ENCODE measurements around the gene USP12. TPM values are rescaled to one million over a fixed set of nuclear protein-coding genes. Genes with fewer than 3 reads are reported as not detected.

Gene USP12
- total RNA-seq, 2 experiments from 2014 or later: 35.7 to 40.1 TPM

GRCh38 chr13:27122036-27122435 lies 49.6 kb downstream of the USP12 start:
- DNase-seq (no peak), ATAC-seq (peak; percentile 58)
- intact Hi-C loops (cut with micrococcal nuclease): no loop called here
- POLR2A ChIA-PET: no interaction called here
- H3K4me1 Mint-ChIP-seq (ENCODE audit: low read depth): peaks cover 68% of the 10 kb centered on the region
- peaks cover 24% of the 10 kb centered on the region for H3K9me3 Mint-ChIP-seq
- no peak for TF ChIP-seq CTCF (IDR thresholded peaks at IDR 0.05)
- no peak overlapping the region for H3K27ac Mint-ChIP-seq
- no peaks in the 10 kb centered on the region for H3K27me3 Mint-ChIP-seq
- CTCF ChIA-PET: no interaction called here
- H3K36me3 Mint-ChIP-seq (ENCODE audit: low read depth): peaks cover 56% of the 10 kb centered on the region
- H3K4me3 Mint-ChIP-seq: no peak overlapping the region

- DNase-seq (no peak), ATAC-seq (no peak)
- Mint-ChIP-seq H3K9me3 (peaks cover 24% of the 10 kb centered on the region), H3K36me3 (ENCODE audit: low read depth) (peaks cover 60% of the 10 kb centered on the region), H3K4me1 (ENCODE audit: low read depth) (peaks cover 56% of the 10 kb centered on the region), H3K27me3 (no peaks in the 10 kb centered on the region), H3K27ac (no peak overlapping the region), H3K4me3 (no peak overlapping the region)
- no peak for TF ChIP-seq CTCF (IDR thresholded peaks at IDR 0.05)
- ChIA-PET POLR2A (interaction anchor here (0.7 kb wide), 1 partner anchor 9 kb away, joined by 3 read pairs; no protein-coding TSS in a partner anchor), CTCF (interaction anchor here (1.4 kb wide), 1 partner anchor 11 kb away, joined by 3 read pairs; no protein-coding TSS in a partner anchor)
- intact Hi-C loops (cut with micrococcal nuclease): no loop called here
Measured at GRCh38 chr13:27120811-27121210, 50.8 kb downstream of the USP12 start.

GRCh38 chr13:27120011-27120410 lies 51.6 kb downstream of the USP12 start:
- no peak overlapping the region for H3K4me3 Mint-ChIP-seq
- H3K4me1 Mint-ChIP-seq (ENCODE audit: low read depth): peaks cover 52% of the 10 kb centered on the region
- TF ChIP-seq CTCF (IDR thresholded peaks at IDR 0.05): no peak
- ChIA-PET POLR2A (interaction anchor here (0.7 kb wide), 1 partner anchor 10 kb away, joined by 3 read pairs; no protein-coding TSS in a partner anchor), CTCF (interaction anchor here (1.4 kb wide), 1 partner anchor 12 kb away, joined by 3 read pairs; no protein-coding TSS in a partner anchor)
- H3K27me3 Mint-ChIP-seq: no peaks in the 10 kb centered on the region
- intact Hi-C loops (cut with micrococcal nuclease): no loop called here
- peaks cover 60% of the 10 kb centered on the region for H3K36me3 Mint-ChIP-seq (ENCODE audit: low read depth)
- peaks cover 21% of the 10 kb centered on the region for H3K9me3 Mint-ChIP-seq
- ATAC-seq: no peak
- no peak for DNase-seq
- no peak overlapping the region for H3K27ac Mint-ChIP-seq

- H3K27me3 Mint-ChIP-seq: no peaks in the 10 kb centered on the region
- H3K36me3 Mint-ChIP-seq (ENCODE audit: low read depth): peaks cover 50% of the 10 kb centered on the region
- CTCF ChIA-PET: interaction anchor here (1.6 kb wide), 1 partner anchor 135 kb away, joined by 3 read pairs; no protein-coding TSS in a partner anchor
- H3K4me1 Mint-ChIP-seq (ENCODE audit: low read depth): peaks cover 44% of the 10 kb centered on the region
- no peak overlapping the region for H3K27ac Mint-ChIP-seq
- H3K9me3 Mint-ChIP-seq: peaks cover 12% of the 10 kb centered on the region
- ATAC-seq: no peak
- H3K4me3 Mint-ChIP-seq: no peak overlapping the region
- DNase-seq: no peak
- no peak for TF ChIP-seq CTCF (IDR thresholded peaks at IDR 0.05)
- intact Hi-C loops (cut with micrococcal nuclease): no loop called here
- POLR2A ChIA-PET: interaction anchor here (0.6 to 1.3 kb wide), 3 partner anchors 11 to 234 kb away, joined by 3 read pairs; no protein-coding TSS in a partner anchor
Measured at GRCh38 chr13:27118428-27119054, 53.1 kb downstream of the USP12 start.

- Mint-ChIP-seq H3K27me3 (no peaks in the 10 kb centered on the region), H3K27ac (no peak overlapping the region), H3K9me3 (peaks cover 6% of the 10 kb centered on the region), H3K4me3 (no peak overlapping the region), H3K36me3 (ENCODE audit: low read depth) (peaks cover 51% of the 10 kb centered on the region), H3K4me1 (ENCODE audit: low read depth) (peaks cover 44% of the 10 kb centered on the region)
- POLR2A ChIA-PET: interaction anchor here (1.1 to 1.3 kb wide), 2 partner anchors 12 kb away, joined by 3 read pairs; no protein-coding TSS in a partner anchor
- no peak for TF ChIP-seq CTCF (IDR thresholded peaks at IDR 0.05)
- ATAC-seq (no peak), DNase-seq (no peak)
- CTCF ChIA-PET: interaction anchor here (1.6 kb wide), 1 partner anchor 136 kb away, joined by 3 read pairs; no protein-coding TSS in a partner anchor
- intact Hi-C loops (cut with micrococcal nuclease): no loop called here
Measured at GRCh38 chr13:27117952-27118351, 53.7 kb downstream of the USP12 start.
